NCI-H460 (cell line): Measurements from ENCODE around the gene SLC22A31. TPM values are rescaled to one million over a fixed set of nuclear protein-coding genes. Genes with fewer than 3 reads are reported as not detected.
"Not testable (repeated sequence)": the region's sequence is repeated elsewhere in the genome, so short reads cannot be mapped to it uniquely, and the experiment has no call there.

Source experiments
- DNase-seq: peaks from one replicate; pipeline ENCODE4 v3.0.0-alpha.2; 2016; ENCODE audit warnings: low read depth; ENCODE audit errors: extremely low read depth
- polyA plus RNA-seq: library from polyadenylated mRNA; depleted of rRNA; stranded (reverse); fragments of >200 nt; gene quantifications from 2 replicates; pipeline ENCODE4 v1.2.3, GENCODE V29; 2014; cell fraction: nucleus; rRNA removed
- total RNA-seq: library from RNA; depleted of rRNA; stranded (reverse); fragments of >200 nt; shearing (Covaris generic); gene quantifications from 2 replicates; pipeline ENCODE4 v1.2.3, GENCODE V29; 2014; rRNA removed

Gene SLC22A31
- total RNA-seq: 0.17 TPM in 1 of 2 replicates, not detected in the other
- 10.6 and 15.1 TPM in 2 replicates for polyA plus RNA-seq

DNA sequence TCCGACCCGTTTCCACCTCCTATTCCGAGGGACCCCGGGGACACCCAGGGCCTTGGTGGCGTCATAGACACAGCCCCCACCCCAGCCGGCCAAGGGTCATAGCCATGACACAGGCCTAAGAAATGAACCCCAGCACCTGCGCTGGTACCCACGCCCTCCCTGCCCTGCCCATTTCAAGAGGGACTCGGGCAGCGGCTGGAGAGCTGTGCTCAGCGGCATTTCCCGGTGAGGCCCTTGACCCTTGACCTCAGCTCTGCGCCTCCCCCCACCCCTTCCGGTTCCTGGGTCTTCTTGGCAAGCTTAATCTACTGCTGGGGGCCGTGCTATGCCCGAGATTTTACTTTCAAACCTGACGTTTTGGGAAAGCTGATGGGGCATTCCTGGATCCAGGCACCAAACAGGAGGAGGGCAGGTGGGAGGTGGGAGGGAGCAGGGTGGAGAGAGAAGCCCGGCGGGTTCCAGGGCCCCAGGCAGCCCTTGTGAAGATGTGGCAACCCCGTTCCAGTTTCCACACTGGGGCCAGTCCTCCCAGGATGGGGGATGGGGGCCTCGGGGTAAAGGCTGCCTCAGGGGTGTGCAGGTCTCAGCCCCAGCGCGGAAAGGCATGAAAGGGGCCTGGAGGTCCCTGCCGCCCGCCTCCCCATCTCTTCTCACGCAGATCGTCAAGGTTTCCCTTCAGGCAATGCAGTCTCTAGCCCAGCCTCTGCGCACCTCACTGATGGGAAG is at the start of gene SLC22A31:
SLC22A31 (minus strand) TSS at position 414 of the 726 bp plus-strand sequence; CDS start at position 378, 36 bp downstream.
- no peak for DNase-seq

DNA sequence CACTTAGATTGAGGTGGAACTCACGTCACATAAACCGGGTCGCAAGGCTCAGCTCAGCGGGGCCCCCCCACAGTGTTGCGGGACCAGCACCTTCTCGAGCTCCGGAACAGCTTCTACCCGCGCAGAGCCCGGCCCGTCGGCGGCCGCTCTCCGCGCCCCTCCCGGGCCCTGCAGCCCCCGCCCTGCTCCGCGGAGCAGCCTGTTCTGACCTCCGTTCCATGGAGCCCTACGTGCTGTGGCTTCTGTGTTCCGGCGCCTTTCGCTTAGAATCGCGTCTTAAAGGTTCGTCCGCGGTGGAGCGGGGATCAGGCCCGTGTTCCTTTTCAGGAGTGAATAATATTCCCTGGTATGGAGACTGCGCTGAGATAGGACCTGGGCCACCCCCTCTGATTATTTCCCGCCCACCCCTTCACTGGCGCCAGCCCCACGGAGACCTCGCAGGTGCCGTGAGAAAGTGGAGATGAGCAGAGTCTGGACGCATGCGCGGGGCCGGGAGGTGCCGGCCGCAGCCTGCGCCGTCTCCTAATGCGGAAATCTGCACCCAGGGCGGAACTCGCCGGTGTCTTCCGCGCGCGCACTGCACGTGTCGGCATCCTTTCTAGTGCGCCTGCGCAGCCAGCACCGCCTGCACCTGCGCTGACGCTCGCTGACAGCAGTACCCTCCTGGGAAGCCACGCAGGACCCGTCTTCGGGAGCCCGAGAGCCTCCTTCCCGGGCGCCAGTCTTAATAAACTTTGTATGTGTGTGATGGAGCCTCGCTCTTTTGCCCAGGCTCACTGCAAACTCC is 48.1 kb upstream of the SLC22A31 start:
- DNase-seq: no peak

DNA sequence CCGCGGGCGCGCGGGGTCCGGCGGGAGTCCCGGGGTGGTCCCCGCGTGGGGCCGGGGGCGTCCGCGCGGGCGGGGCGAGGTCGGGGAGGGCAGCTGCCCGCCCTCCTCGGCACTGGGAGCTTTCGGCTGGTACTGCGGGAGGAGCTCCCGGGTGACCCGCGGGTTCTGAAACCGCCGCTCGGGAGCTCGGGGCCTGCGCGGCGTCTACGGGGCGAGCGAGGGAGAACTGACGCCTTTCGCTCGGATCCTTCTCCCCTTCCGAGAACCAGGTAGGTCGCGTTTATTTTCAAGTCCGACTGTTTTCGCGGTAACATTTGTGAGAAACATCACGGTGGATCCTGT is 47.4 kb upstream of the SLC22A31 start:
- DNase-seq: not testable (repeated sequence)

DNA sequence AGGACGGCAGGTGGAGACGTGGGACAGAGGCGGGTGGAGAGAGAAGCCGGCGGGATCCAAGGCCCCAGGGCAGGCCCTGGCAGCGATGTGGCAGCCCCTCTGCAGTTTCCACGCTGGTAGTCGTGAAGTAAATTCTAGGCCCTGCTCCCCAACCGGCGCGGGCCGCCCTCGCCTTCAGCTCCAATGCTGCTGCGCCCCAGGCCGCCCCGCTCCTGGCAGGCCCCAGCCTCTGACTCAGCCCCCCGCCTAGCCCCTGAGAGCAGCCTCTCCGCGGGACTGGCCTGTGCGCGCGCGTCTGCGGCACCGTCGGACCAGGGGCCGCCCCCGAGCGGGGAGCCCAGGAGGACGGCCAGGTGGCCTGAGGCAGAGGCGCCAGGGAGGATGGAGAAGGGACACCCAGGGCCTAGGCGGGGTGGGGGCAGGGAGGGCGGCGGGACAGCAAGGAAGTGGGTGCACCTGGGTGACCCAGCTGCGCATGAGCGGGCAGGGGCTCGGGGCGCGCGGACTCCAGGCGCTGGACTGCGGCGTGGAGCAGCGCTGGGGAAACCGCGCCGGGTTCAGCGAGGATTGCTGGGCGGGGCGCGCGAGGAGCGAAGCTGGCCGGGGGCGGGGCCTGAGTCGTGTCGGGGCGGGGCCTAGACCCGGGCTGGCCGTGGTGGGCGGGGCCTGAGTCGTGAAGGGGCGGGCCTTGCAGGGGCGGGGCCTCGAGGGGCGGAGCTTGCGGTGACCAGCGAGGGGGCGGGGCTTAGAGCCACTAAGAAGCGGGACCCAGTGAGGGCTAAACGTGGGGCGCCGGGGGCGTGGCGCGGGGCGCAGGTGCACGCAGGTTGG is 46.8 kb upstream of the SLC22A31 start:
- peak; percentile 68 for DNase-seq

DNA sequence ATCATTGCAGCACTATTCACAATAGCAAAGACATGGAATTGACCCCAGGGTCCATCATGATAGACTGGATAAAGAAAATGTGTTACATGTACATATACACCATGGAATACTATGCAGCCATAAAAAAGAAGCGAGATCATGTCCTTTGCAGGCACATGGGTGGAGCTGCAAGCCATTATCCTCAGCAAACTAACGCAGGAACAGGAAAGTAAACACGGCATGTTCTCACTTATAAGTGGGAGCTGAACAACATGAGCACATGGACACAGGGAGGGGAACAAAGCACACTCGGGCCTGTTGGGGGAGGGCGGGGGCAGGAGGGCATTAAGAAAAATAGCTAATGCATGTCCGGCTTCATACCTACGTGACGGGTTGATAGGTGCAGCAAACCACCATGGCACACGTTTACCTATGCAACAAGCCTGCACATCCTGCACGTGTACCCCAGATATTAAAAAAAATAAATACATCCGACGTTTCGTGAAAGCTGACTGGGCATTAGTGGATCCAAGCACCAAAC is 46.1 kb upstream of the SLC22A31 start:
- no peak for DNase-seq

DNA sequence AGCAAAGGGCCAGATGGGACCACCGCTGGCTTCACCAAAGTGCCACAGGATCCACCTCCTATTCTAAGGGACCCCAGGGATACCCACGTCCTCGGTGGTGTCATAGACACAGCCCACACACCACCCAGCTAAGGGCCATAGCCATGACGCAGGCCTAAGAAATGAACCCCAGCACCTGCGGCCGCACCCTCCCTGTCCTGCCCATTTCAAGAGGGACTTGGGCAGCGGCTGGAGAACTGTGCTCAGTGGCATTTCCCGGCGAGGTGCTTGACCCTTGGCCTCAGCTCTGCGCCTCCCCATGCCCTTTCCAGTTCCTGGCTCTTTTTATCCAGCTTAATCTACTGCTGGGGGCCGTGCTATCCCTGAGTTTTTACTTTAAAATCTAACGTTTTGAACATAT is 44.4 kb upstream of the SLC22A31 start:
- no peak for DNase-seq

DNA sequence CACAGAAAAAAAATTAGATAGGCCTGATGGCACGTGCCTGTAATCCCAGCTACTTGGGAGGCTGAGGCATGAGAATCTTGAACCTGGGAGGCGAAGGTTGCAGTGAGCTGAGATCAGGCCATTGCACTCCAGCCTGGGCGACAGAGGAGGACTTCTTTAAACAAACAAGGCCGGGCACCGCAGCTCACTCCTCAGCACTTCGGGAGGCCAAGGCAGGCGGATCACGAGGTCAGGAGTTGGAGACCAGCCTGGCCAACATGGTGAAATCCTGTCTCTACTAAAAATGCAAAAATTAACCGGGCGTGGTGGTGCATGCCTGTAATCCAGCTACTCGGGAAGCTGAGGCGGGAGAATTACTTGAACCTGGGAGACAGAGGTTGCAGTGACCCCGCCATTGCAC is 43.9 kb upstream of the SLC22A31 start:
- not testable (repeated sequence) for DNase-seq

DNA sequence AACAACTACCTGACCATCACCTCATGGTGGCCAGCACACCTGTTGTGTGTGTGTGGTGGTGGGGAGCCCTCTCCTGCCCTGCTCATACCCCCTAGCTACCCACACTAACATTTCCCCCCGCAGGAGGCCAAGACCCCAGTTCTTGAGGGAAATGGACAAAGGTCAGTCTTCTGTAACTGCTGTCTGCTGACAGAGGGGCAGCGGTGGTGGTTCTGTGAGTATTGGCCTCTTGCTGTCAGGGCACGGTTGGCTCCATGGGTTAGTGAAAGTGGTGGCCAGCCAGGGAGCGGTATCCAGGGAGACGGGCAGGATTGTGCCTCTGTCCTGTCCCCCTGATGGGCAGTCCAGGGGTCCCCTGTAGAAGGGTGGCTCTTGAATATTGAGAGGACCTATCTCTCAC is 43.3 kb upstream of the SLC22A31 start:
- DNase-seq: no peak

DNA sequence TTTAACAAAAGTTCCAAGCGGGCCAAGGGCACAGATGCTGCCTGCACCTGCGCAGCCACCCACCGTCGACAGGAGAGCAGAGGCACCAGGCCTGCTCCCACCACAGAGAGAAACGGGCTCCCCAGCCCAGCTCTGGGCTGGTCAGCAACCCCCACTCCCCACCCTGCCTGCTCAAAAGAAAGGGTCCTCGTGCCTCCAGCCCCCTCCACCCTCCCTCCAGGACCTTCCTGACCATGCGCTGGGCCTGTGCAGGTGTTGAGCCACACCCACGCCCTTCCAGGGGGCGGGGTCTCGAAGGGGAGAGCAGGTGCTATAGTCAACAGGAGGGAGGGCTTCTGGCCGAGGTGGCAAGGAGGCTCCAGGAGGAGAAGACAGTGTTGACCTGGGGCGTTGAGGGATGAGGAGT is 42.5 kb upstream of the SLC22A31 start:
- no peak for DNase-seq

DNA sequence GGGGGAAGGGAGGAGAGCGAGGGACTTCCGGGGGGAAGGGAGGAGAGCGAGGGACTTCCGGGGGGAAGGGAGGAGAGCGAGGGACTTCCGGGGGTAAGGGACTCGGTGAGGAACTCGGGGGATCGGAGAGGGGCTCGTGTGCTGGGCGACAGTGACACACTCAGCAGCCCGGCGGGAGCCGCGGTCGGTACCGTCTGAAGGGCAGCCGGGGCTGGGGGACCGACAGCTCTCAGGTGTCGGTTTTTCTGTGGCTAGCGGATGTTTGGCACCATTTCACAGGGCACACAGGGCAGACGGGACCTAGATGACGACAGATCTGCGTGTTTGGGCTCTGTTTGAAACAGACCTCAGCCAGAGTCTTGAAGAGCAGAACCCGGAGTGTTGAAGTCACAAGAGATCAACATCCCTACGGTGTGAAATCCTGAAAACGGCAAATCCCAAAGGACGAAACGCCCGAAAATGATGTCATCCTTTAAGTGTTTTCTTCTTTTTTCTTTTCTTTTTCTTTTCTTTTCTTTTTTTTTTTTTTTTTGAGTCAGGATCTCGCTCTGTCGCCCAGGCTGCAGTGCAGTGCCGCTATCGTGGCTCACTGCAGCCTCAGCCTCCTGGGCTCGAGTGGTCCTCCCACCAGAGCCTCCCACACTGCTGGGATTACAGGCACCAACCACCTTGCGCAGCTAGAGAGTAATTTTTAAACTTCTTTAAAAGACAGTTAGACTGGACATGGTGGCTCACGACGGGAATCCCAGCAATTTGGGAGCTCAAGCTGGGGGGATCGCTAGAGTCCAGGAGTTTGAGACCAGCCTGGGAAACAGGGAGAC is 41.1 kb upstream of the SLC22A31 start:
- peak; percentile 55 for DNase-seq

DNA sequence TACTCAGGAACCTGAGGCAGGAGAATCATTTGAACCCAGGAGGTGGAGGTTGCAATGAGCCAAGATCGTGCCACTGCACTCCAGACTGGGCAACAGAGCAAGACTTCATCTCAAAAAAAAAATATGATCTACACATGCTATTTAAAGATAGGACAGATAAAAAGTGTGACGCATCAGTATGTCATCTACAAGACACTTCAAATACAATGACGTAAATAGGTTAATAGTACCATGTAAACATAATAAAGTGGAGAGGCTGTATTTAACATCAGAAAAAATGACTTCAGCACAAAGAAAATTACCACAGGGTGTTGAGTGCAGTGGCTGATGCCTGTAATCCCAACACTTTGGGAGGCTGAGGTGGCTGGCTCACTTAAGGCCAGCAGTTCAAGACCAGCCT is 37.4 kb upstream of the SLC22A31 start:
- no peak for DNase-seq

DNA sequence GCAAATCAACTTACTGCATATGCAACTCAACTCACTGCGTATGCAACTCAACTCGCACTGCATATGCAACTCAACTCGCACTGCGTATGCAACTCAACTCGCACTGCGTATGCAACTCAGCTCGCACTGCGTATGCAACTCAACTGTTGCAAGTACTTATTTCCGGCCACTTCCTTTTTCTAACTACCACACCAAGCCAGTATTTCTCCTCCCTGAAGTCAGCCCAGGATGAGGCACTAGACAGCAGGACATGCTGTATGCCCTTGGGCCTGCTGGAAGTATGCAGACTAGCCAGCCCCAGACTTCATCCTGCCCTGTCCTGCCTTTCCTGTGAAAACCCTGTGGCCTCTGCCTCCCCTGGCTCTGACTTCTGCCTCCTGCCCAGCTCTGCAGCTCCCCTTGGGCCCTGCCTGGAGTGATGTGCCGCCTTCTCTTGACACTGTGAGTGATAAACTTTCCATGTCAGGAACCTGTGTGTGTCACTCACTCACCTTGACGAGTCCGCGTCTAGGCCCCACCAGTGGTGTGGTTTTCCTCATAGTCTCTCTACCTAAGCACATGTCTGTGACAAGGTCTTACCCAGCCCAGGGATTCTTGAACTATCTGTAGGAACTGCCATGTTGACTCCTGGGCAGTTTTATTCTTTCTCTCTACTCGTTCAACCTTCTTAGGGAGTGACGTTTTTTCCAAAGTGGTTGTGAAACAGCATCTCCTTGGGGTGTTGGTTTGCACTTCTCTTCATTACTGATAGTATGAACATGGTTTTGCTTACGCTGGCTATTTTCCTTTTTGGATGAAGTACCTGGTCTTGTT is 33.5 kb upstream of the SLC22A31 start:
- no peak for DNase-seq

DNA sequence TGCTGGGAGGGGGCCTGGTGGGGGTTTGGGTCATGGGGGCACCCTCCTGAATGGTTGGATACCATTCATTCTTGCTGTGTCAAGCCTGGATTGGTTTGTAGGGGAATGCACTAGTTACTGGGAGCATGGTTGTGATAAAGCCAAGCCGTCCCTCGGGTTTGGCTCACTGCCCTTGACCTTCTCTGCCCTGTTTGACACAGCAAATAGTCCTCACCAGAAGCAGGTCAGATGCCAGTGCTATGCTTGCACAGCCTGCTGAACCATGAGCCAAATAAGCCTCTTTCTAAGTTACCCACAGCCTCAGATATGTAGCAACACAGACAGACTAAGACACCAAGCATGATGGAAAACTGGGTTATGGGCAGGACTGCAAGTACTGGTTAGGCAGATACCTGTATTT is 31.8 kb upstream of the SLC22A31 start:
- no peak for DNase-seq

DNA sequence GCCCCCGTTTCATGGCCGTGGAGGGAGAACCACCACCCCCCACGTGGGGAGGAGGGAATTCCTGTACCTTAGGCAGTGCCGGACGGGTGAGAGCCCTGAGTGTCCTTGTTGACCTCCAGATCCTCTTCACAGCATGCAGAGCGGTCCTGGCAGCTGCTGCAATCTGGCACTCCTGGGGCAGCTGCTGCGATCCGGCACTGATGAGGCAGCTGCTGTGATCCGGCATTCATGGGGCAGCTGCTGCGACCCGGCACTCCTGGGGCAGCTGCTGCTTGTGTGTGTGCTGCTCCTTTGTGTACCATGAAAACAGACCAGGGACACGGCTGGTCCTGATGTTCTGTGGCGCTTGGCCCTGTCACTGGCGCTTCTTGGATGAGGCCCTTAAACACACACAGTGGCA is 29.9 kb upstream of the SLC22A31 start:
- DNase-seq: no peak

DNA sequence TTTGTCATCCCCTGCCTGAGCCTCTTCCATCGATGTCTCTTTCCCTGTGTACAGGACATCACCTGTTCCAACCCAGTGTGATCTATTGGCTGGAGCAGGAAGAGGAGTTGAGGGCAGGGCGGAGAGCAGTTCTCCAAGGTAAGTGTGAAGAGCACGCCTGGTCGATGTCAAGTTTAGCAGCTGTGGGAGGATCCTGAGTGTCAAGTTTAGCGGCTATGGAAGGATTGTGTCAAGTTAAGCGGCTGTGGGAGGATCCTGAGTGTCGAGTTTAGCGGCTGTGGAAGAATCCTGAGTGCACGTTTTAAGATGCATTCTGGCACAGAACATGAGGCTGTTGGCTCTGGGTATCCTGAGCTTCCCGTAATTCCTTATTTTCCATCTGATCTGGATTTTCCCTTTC is 24.3 kb upstream of the SLC22A31 start:
- no peak for DNase-seq

DNA sequence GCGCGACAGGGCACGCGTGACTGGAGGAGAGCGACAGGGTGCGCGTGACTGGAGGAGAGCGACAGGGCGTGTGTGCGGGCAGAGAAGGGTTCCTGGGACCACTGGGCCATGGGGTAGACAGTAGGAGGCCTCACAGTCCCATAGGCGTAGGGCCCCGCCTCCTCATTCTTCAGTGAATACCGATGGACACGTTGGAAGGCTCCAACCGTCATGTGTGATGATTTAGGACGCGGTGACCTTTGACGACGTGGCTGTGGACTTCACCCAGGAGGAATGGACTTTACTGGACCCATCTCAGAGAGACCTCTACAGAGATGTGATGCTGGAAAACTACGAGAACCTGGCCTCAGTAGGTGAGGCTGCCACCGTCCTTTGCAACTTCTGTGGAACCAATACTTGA is 22.6 kb upstream of the SLC22A31 start:
- no peak for DNase-seq

DNA sequence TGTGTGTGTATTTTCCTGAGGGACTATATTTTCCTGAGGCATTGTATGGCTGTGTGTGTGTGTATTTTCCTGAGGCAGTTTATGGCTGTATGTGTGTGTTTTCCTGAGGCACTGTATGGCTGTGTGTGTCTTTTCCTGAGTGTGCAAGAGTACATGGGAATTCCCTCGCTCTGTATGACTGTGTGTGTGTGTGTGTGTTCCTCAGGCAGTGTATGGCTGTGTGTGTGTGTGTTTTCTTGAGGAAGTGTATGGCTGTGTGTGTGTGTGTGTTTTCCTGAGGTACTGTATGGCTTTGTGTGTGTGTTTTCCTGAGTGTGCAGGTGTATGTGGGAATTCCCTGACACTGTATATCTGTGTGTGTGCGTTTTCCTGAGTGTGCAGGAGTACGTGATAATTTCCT is 21.3 kb upstream of the SLC22A31 start:
- no peak for DNase-seq

DNA sequence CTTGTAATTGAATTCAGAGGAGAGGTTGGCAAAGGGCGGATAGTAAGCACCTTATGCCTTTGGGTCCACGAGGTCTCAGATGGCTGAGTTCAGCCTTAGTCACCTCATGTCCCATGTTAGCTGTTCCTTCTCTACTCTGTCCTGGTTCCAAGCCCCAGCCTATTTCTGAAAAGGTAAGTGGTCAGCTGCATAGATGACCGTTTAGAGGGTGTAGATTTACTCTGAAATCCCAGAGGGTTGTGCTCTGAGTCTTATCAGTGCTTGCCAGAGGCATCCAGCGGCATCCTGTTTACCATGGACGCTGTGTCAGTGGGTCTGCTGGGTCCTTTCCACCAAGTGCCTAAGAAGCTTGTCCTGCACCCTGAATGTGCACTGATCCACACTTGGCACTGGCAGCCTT is 19.0 kb upstream of the SLC22A31 start:
- DNase-seq: no peak
